Stimulated activated CD4-positive, alpha-beta T cell treated with anti-CD3 and anti-CD28 coated beads, TNF-alpha, amount 100 ng/mL, for 24 hours (primary cell): ENCODE data around the gene JARID2.

Experiments used
- DNase-seq, 3 experiments: peaks; one replicate each; pipeline ENCODE4 v3.0.0-alpha.2; 2020; ENCODE audit warnings: low read depth in 3 of 3

Gene JARID2

DNA sequence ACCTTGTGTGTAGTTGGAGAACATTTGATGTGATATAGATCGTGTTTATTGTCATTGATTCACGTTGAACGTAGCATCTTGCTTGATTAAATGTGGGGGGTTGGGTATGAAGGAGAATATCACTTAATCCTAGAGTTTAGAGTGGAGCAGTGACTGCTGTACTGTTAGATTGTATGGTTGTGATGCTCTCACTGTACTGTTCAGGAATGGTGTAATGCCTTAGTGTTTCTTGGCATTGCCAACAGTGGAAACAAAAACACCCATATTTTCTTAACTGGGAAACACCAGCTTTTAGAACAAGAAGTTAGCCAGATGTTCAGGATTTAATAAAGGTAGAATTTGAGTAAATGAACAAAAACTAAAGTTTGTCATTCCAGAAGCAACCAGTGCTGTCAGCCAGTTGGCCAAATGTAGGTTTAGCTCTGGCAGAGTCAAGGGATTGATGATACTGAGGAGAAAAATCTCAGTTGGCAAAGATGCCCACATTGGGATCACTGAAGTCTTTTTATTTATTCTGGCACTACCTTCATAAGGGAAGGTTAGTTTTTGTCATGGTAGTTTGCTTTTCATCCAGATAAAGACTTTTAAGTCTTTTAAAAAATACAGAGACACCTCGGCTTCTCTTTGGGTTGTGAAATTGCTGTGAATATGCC lies 129.9 kb downstream of the JARID2 start:
- DNase-seq: no peak

DNA sequence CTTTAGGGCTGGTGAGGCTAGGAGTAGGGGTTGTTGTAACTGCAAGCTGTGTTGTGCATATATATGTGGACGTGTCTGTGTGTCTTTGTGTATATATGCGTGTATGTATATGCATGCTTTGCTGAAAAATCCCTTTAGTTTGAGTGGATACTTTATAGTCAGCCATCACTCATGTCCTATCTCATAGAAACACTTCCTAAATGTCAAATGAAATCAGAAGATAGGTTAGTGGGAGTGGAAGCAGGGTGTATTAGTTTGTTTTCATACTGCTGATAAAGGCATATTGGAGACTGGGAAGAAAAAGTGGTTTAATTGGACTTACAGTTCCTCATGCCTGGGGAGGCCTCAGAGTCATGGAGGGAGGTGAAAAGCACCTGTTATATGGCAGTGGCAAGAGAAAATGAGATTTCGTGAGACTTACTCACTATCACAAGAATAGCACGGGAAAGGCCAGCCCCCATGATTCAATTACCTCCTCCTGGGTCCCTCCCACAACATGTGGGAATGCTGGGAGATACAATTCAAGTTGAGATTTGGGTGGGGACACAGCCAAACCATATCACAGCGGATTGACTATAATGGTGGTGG lies 131.1 kb downstream of the JARID2 start:
- DNase-seq: no peak

GRCh38 chr6:15378272-15378671 lies 132.4 kb downstream of the JARID2 start:
- no peak for DNase-seq

DNA sequence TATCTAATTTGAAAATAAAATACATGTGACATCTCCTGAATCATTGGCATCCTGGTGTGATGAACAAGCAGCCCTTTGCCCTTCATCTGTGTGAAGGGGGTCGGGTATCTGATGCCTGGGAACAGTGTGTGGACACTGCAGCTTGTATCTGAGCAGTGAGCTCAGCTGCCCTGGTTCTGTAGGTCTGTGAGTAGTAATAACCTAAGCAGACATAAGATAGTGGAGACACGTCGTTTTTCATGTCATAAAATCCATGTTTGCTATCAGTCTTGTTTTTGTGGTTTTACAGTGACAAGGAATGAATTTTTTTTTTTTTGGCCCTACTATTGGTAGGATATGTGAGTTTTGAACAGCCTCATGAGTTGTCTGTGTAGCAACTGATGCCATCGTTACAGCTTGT lies 133.0 kb downstream of the JARID2 start:
- no peak for DNase-seq

- no peak for DNase-seq
Measured at GRCh38 chr6:15380351-15380750, 134.5 kb downstream of the JARID2 start.

GRCh38 chr6:15382089-15382488 lies 136.2 kb downstream of the JARID2 start:
- DNase-seq: no peak

GRCh38 chr6:15382712-15383111 lies 136.8 kb downstream of the JARID2 start:
- DNase-seq: no peak

- DNase-seq: no peak
Measured at GRCh38 chr6:15384901-15385300, 139.0 kb downstream of the JARID2 start.

- no peak for DNase-seq
Measured at GRCh38 chr6:15385521-15385920, 139.7 kb downstream of the JARID2 start.

DNA sequence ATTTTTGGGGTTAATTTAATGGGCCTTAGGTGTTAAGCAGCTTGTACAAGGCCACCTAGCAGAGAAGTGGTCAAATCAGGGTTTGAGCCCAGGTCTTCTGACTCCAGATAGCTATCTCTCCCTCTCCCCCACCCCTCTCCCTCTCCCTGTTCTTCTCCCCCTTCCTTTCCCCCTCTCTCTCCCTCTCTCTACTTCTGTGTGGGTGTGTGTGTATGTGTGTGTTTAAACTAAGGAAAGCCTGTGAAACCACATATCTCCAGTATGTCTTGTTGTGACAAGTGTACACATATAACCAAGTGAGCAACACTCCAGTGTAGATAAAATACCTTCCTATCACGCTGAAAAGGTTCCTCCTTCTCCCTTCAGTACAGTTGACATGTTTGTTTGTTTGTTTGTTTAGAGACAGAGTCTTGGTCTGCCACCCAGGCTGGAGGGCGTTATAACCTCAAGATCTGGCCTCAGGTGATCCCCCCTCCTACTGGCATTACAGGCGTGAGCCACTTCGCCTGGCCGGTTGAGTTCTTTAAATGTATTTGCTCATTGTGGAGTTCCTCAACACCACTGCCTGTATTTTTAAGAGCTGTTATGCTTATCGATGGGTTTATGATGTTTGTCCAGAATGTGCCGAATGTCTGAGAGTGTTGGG lies 140.4 kb downstream of the JARID2 start:
- no peak for DNase-seq

GRCh38 chr6:15386756-15387112 lies 140.9 kb downstream of the JARID2 start:
- no peak for DNase-seq

DNA sequence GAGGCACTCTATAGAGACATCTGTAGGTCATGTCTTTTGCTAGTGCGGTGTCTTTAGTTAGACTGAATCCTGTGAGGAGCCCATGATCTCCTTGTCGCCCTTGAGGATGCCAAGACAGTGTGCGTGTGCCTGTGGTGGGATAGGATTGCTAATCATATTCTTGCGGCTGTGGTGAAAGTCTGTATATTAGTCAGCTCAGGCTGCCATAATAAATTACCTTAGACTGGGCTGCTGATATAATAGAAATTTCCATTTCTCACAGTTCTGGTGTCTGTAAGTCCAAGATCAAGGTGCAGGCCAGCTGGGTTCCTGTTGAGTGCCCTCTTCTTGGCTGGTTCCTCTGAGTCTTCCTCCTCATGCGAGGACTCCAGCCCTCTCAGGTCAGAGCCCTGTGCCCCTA lies 141.2 kb downstream of the JARID2 start:
- no peak for DNase-seq

DNA sequence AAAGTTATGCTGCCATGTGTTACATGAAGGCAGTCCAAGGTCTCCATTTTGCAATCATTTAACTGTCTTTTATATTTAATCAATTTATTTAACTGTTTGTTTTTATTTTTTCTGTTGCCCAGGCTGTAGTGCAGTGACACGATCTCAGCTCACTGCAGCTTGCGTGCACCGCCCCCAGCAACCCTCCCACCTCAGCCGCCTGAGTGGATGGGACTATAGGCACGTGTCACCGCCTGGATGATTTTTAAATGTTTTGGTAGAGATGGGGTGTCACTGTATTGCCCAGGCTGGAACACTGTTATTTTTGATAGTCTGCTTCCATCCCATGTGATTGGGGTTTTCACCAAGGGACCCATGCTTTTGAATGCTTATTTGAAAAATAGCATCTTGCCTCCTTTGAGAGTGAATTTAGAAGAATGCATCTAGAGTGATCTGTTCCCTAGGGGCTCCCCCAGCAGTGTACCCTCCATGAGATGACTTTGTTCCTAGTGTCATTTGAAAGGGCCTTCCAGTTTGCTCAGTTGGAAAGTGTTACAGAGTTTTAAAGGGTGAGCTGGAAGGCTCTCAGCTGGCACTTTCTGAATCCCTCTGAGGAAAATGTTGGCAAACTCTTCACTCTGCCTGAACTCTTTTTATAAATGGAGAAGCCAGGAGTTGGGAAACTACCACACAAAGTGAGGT lies 143.4 kb downstream of the JARID2 start:
- DNase-seq: no peak

- no peak for DNase-seq
Measured at GRCh38 chr6:15389765-15390723, 144.2 kb downstream of the JARID2 start.

DNA sequence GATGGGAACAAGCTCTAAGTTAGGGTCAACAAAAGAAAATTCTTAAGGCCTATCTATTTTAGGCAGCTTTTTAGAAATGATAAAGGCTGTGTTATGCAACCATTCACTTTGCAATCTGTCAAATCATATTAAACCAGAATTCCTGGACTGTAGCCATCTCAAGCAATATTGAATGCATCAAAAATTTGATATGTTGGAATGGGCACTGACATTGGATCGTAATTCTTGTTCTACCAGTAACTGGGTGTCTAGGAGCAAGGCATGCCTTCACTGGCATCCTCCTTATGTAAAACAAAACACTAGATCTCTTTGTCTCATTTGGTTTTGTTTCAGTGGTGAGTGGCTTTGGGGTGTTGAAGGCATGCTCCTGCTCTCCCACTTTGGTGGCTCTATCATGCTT lies 145.6 kb downstream of the JARID2 start:
- no peak for DNase-seq

DNA sequence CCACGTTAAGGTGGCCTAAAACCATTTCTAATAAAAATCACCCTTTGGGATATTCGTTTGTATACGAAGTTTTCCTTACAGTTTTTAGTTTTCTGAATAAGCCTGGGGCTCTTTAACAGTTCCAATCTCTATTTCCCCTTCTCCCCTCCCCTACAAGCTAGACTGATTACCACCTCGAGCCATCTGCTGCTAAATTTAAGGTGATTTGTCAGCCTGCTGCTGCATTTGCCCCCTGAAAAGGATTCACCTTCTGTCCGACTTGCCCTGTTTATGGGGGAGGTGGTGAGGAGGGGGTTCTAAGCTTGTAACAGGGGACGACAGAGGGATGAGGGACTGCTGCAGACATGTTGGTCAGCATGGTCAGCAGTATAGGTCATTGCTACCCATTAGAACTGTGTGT lies 146.3 kb downstream of the JARID2 start:
- no peak for DNase-seq

DNA sequence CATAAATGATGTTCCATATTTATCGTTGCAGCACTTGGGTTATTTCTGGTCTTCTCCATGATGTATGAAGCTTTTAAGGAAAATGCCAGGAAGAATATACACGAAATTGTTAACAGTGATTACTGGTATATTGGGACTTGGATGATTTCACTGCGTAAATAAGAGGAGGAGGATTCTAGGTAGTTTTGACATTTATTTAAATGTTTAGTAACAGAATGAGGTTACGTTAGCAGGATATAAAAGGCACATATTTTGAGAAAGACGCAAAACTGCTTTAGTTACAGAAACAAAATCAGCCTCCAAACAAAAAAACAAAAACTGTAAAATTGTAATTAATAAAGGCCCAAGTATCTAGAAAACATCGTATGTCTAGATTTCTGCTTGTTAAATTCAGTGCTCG lies 147.7 kb downstream of the JARID2 start:
- DNase-seq: no peak

DNA sequence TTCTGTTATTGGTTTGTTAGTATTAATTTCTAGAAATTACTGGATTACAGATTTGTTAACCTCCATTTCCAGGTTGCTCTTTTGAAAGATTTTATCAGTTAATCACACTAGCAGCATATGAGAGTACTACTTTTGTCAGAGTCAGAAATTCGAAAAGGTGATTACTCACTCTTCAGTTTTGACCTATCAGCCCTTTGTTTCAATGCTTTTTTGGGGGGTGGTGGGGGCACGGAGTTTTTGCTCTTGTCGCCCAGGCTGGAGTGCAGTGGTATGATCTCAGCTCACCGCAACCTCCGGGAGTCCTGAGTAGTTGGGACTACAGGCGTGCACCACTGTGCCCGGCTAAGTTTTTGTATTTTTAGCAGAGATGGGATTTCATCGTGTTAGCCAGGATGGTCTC lies 149.2 kb downstream of the JARID2 start:
- DNase-seq: no peak

- no peak for DNase-seq
Measured at GRCh38 chr6:15396808-15397207, 150.9 kb downstream of the JARID2 start.

DNA sequence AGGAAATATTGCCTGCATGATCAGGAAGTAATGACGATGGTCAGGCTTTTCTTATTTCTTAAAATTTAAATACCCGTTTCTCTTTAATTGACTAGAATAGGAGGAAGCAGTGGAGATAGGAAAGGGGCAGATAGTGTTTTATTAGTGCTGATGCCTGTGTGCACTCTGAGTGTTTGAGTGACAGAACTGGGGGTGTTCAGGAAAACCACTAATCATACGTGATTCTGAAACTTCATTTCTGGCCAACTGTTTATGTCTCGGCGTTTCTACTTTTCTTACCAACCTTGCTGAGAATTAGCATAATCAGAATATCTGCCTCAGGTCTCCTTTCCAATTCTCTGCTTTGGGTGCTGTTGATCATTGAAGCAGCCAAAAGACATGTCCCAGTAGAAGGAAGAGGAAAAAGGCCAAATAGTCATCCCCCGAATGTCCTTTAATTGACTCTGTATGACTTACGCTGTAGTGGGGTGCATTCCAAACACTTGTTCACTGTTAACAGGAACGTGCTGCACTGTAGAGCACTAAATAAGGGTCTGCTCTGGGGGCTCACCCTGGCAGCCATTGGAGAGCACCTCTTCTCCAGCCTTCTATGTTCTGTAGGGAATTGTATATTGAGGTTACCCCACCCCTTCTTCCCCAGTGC lies 152.9 kb downstream of the JARID2 start:
- DNase-seq: no peak
